Measurements from ENCODE around the gene ZNF341. TPM values are rescaled to one million over a fixed set of nuclear protein-coding genes. Genes with fewer than 3 reads are reported as not detected.

Gene ZNF341
- total and polyA plus RNA-seq, 2 experiments from 2014 or later = 4.3 to 6.1 TPM

- TF ChIP-seq ZNF462 (CRISPR knock-in tag; IDR thresholded peaks at IDR 0.05) (no peak), POLR2AphosphoS5 (IDR thresholded peaks at IDR 0.05; ENCODE audit: low read depth) (no peak)
Observed at GRCh38 chr20:33711446-33711738, 20.4 kb upstream of the ZNF341 start (continued).

- H3K4me1 ChIP-seq (ENCODE audit: insufficient read depth) = peaks cover 12% of the 10 kb centered on the region
- no peaks in the 10 kb centered on the region for H3K9me2 ChIP-seq (ENCODE audit: insufficient read depth)
- H3K4me3 ChIP-seq = no peak overlapping the region
- no peak overlapping the region for H2AFZ ChIP-seq
- Mint-ChIP-seq H3K9me3 (no peaks in the 10 kb centered on the region), H3K27me3 (ENCODE audit: insufficient read depth, low read depth, poor library complexity) (peaks cover 6% of the 10 kb centered on the region), H3K36me3 (ENCODE audit: low read depth) (no peaks in the 10 kb centered on the region; the same call in 2 of the 3 replicates), H3K27ac (no peak overlapping the region; the same call in 1 of the 2 replicates), H3K4me1 (peaks cover 16% of the 10 kb centered on the region), H3K4me3 (no peak overlapping the region)
- TF ChIP-seq ZNF331 (CRISPR knock-in tag; IDR thresholded peaks at IDR 0.05; ENCODE audit: low read depth) (no peak), EZH2 (IDR thresholded peaks at IDR 0.05; ENCODE audit: low read depth, unreplicated experiment) (no peak), POLR2AphosphoS5 (IDR thresholded peaks at IDR 0.05; ENCODE audit: low read depth) (no peak), CTCF (conservative IDR thresholded peaks at IDR 0.05; ENCODE audit: low read depth in 2 of 2) (no peak), NANOG (IDR thresholded peaks at IDR 0.05; ENCODE audit: borderline replicate concordance) (no peak), STAT1 (IDR thresholded peaks at IDR 0.05; ENCODE audit: unreplicated experiment) (no peak), ETS1 (IDR thresholded peaks at IDR 0.05) (no peak), JUNB (IDR thresholded peaks at IDR 0.05; ENCODE audit: unreplicated experiment) (no peak)
- no peaks in the 10 kb centered on the region for H3K36me3 ChIP-seq (ENCODE audit: insufficient read depth)
- ATAC-seq (no peak), DNase-seq (ENCODE audit: low spot score) (no peak)
- H3K27me3 ChIP-seq (ENCODE audit: insufficient read depth) = no peaks in the 10 kb centered on the region
- no peak overlapping the region for H3K27ac ChIP-seq (ENCODE audit: low read depth)
- H3F3A ChIP-seq (replicated peaks; ENCODE audit: low read depth) = 0 out of 2 replicates have a peak, but pooled peaks cover 3% of the 10 kb centered on the region
- H3K79me2 ChIP-seq (replicated peaks; ENCODE audit: insufficient read depth) = no peaks in the 10 kb centered on the region
- no peaks in the 10 kb centered on the region for H4K20me1 ChIP-seq (replicated peaks; ENCODE audit: insufficient read depth)
- H3K4me2 ChIP-seq = no peak overlapping the region
Observed at GRCh38 chr20:33713865-33714367, 17.9 kb upstream of the ZNF341 start.

All from GM23338 (cell line).